OCI-LY1 (cell line): Measurements from ENCODE around the gene SP7.

ENCODE experiments used
- CTCF ChIP-seq: fragments of 200-600 bp; sonication (generic), shearing (Covaris generic); IDR thresholded peaks from 2 replicates; pipeline ENCODE4 v1.5.1; 2017; ENCODE audit warnings: mild to moderate bottlenecking, antibody characterized with exemption, low read length, moderate library complexity, mixed read lengths
- EZH2 ChIP-seq: fragments of 200-600 bp; sonication (generic), shearing (Covaris generic); IDR thresholded peaks from 2 replicates; pipeline ENCODE4 v1.8.0; 2017; ENCODE audit warnings: borderline replicate concordance, mixed run types, mild to moderate bottlenecking, antibody characterized with exemption, low read length, moderate library complexity, mixed read lengths

GRCh38 chr12:53344487-53344823 lies 8.3 kb upstream of the SP7 start:
- TF ChIP-seq EZH2 (no peak), CTCF (no peak)
